Measurements from ENCODE around the gene NEIL3. TPM values are rescaled to one million over a fixed set of nuclear protein-coding genes. Genes with fewer than 3 reads are reported as not detected.

NEIL3 gene
- total RNA-seq, 1 donor from 2014 or later: 2.6 TPM

- DNase-seq (ENCODE audit: low spot score): no peak
Measured at GRCh38 chr4:177367336-177367735, 57.7 kb downstream of the NEIL3 start.

DNA sequence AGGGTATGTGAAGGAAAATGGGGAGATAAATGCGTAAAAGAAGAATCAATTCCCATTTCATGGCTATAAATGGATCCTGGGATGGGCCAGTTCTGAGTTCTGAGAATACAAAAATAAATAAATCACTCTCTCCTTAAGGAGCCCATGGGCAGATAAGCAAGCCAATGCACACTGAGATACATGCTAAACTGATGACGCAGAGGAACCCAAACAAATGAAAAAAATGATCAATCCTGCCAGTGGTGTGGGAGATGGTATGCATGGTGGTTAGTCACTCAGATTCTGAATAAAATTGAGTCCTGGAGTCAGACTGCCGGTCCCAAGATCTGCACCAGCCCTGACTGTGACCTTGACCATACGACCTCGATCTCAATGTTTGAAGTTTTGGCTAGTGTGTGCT is 59.7 kb downstream of the NEIL3 start:
- DNase-seq (ENCODE audit: low spot score): no peak

GRCh38 chr4:177371461-177371860 is 61.8 kb downstream of the NEIL3 start:
- DNase-seq (ENCODE audit: low spot score): no peak

GRCh38 chr4:177374966-177375365 is 65.3 kb downstream of the NEIL3 start:
- DNase-seq (ENCODE audit: low spot score): peak; percentile 44

GRCh38 chr4:177375372-177375771 is 65.7 kb downstream of the NEIL3 start:
- DNase-seq (ENCODE audit: low spot score): no peak

GRCh38 chr4:177376024-177376423 is 66.3 kb downstream of the NEIL3 start:
- no peak for DNase-seq (ENCODE audit: low spot score)

DNA sequence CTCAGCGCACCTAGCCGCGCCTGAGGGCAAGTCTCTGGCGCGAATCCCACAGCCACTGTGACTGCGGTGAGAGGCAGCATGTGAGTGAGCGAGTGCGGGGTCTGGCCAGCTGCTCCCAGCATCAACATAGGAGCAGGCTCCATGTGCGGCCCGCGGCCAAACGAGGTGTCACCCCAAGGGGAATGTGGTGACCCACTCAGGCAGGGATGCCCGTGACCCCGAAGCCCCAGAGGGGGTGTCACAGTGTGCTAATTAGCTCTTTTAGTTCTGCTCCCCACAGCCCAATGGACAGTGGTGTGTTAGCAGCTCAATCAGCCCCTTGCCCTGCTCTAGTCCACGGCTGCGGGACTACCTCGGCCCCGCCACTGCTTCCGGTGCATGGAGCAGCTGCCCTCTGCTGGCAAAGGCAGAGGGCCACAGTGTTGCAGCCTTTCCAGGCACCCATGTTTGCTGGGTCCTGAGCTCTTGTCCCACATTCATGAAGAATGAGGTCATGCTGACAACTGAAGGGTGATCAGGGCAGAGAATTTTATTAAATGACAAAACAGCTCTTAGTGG is 71.1 kb downstream of the NEIL3 start:
- DNase-seq (ENCODE audit: low spot score): no peak

DNA sequence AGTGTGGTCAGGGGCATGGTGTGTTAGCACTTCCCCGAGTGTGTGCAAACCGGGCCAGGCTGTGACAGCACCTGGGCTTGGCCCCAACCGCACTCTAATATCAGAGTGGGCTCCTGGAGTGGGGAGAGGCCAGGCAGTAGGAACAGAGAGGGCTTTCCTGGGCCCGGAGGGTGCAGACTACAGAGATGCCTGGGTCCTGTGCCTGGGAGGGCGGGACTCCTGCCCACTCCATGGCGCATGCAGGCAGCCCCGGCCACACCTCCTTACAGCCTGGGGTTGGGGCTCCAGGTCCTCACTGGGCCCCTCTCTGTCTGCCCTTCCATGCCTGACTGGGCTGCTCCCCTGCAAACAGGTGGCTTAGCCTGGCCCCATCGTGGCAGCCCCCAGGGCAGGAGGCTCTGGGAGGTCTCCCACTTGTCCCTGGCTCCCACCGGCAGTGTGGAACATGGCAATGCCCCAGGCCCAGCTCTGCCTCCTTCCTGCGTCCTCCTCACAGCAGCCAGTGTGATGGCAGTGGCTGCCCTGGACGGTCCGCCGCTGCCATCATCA is 72.2 kb downstream of the NEIL3 start:
- DNase-seq (ENCODE audit: low spot score): no peak

DNA sequence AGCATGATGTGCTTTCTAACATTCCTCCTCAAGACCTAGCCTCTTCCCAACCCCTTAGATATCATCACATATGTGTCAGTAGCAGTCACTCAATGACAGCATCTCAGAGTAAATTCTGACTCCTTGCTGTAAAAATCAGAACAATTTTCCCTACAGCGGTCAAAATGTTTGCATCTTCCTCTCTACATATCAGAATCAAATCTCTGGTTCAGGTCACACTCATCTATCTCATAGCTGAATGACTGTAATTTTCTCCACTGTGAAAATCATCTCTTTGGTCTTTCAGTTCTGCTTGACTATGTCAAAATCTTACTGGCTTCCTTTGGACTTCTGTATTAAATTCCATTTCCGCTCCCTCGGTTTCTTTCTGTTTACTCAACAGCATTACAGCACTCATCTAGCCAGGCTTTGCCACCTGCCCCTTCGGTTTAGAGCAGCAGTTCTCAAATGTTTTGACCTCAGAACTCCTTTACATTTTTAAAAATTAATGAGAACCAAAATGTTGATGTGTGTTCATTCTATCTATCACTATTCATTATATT is 75.3 kb downstream of the NEIL3 start:
- no peak for DNase-seq (ENCODE audit: low spot score)

GRCh38 chr4:177385576-177386277 is 76.1 kb downstream of the NEIL3 start:
- no peak for DNase-seq (ENCODE audit: low spot score)

- DNase-seq (ENCODE audit: low spot score): no peak
Measured at GRCh38 chr4:177386278-177386815, 76.7 kb downstream of the NEIL3 start.

DNA sequence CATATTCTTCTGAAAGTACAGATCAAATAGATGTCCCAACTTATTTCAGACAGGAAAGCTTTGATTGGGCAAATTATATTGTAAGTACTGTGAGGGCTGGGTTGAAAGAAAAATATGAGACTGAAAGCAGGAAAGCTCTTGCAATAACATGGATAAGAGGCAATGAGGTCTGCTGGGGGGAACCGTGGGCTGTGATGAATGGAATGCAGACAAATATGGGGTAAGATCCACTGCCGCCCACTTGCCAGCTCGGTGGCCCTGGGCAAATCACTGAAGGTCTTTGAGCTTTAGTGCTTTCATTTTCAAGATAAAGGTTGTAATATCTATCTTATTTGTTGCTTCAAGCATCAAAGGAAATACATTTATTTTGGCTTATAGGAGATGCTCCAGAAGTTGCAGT is 81.6 kb downstream of the NEIL3 start:
- no peak for DNase-seq (ENCODE audit: low spot score)

DNA sequence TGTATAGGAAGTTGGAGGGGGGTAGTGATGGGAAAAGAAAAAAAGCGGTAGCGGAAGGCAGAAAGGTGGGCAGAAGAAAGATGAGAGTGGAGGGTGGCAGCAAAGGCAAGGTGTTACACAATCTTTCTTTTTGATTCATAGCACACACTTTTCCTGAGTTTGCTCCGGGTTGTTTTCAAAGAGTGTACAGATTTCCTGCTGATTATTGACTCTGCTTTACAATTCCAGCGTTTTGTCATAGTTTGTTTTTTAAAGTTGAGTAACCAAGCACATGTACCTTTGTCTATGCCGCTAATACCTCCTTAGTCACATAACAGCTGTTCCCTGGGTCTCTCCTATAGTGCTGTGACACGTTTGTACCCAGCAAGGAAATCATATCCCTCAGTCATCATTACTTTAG is 82.3 kb downstream of the NEIL3 start:
- no peak for DNase-seq (ENCODE audit: low spot score)

DNA sequence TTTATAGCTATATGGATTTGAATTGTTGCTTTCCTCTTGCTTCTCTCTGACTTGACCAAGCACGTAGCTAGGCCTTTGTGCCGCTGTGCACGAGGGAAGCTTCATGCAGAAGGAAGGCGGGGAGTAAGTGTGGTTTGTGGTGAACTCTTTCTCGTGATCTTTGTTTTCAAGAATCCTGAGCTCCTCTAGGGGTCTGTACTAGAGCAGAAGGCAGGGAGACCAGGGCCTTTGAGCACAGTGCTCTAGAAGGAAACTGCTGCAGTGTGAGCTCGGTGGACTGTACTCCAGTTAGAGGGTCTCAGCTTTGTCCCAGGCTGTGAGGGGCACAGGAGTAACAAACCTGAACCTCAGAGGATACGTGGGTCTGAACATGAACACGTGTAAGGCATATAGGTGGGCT is 83.6 kb downstream of the NEIL3 start:
- DNase-seq (ENCODE audit: low spot score): no peak

GRCh38 chr4:177396352-177396751 is 86.7 kb downstream of the NEIL3 start:
- no peak for DNase-seq (ENCODE audit: low spot score)

- no peak for DNase-seq (ENCODE audit: low spot score)
Measured at GRCh38 chr4:177400030-177400429, 90.4 kb downstream of the NEIL3 start.

- DNase-seq (ENCODE audit: low spot score): no peak
Measured at GRCh38 chr4:177401658-177402273, 92.1 kb downstream of the NEIL3 start.

DNA sequence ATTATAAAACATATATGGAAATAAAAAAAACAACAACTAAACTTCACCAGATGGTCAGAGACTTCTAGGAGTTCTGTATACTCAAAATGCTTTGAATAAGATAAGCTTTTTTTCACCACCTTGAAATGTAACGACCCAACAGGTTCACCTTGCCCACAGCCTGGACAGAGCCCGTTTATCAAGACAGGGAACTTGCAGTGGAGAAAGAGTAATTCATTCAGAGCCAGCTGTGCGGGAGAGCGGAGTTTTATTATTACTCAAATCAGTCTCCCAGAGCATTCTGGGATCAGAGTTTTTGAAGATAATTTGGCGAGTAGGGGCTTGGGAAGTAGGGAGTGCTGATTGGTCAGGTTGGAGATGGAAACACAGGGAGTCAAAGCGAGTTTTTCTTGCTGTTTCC is 94.1 kb downstream of the NEIL3 start:
- DNase-seq (ENCODE audit: low spot score): no peak

GRCh38 chr4:177404342-177404741 is 94.7 kb downstream of the NEIL3 start:
- DNase-seq (ENCODE audit: low spot score): no peak

- DNase-seq (ENCODE audit: low spot score): no peak
Measured at GRCh38 chr4:177404986-177405385, 95.3 kb downstream of the NEIL3 start.

DNA sequence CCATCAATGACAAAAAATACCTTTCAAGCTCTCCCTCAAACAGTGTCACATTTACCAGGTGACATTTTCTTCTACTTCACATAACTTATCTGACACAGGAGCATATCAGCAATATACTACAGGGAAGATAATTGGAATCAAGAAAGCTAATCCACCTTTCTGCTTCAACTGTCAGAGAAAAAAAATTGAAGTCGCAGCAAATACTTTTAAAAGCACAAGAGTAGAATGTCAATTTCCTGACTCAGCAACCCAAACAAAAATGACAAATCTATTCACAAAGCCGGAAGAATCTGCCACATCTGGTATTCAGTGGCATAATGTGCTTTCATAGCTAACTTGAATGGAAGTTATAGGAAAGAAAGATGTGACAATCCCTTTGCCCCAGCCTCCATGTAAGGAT is 95.8 kb downstream of the NEIL3 start:
- no peak for DNase-seq (ENCODE audit: low spot score)

DNA sequence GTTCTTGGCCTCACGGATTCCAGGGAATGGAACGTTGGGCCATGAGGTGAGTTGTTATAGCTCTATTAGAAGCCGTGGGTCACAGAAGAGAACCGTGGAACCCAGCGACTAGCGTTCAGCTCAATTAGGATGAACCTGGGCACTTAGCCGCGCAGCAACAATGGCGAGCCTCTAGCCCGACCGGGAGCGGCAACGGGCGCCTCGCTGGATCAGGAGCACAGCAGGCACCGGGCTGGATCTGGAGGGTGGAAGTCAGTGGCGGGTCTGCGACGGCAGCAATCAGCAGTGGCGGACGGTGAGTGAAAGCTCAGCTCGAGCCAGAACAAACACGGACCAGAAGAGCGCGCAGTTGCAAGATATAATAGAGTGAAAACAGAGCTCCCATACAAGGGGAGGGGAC is 98.3 kb downstream of the NEIL3 start:
- DNase-seq (ENCODE audit: low spot score): no peak

All from umbilical cord (tissue), 2 donors.